Testis (tissue), 3 donors: ENCODE measurements around the gene DIO3. TPM values are rescaled to one million over a fixed set of nuclear protein-coding genes. Genes with fewer than 3 reads are reported as not detected.
"Not testable (repeated sequence)": the region's sequence is repeated elsewhere in the genome, so short reads cannot be mapped to it uniquely, and the experiment has no call there.

Experiments used
- DNase-seq: peaks from one replicate; pipeline ENCODE4 v3.0.0-alpha.2; 2019
- H3K27ac ChIP-seq, 2 donors: fragments of 200-600 bp; sonication (generic); one replicate each; pipeline ENCODE4 v1.5.1; 2019
- H3K27me3 ChIP-seq: fragments of 200-600 bp; sonication (generic); one replicate; pipeline ENCODE4 v1.5.1; 2019
- H3K36me3 ChIP-seq: fragments of 200-600 bp; sonication (generic); one replicate; pipeline ENCODE4 v1.5.1; 2017; ENCODE audit warnings: low read depth; ENCODE audit errors: missing control alignments
- H3K4me1 ChIP-seq: fragments of 200-600 bp; sonication (generic); one replicate; pipeline ENCODE4 v1.5.1; 2019
- H3K4me3 ChIP-seq, 2 donors: fragments of 200-600 bp; sonication (generic); one replicate each; pipeline ENCODE4 v1.5.1; 2017 to 2019
- H3K9me3 ChIP-seq: fragments of 200-600 bp; sonication (generic); one replicate; pipeline ENCODE4 v1.5.1; 2017
- POLR2A ChIP-seq: fragments of 450-650 bp; IDR thresholded peaks from one replicate; pipeline ENCODE4 v1.6.1; 2017; ENCODE audit warnings: antibody characterized with exemption, mild to moderate bottlenecking, moderate library complexity
- WGBS, 2 donors: methylation state at CpG; one replicate each; pipeline ENCODE4 v1.1.5; 2018; 5-methylcytosine and 5-hydroxymethylcytosine counted together
- intact Hi-C: fragments of 100-400 bp; cut with DNase I; formaldehyde crosslinking; loops from one replicate; pipeline ENCODE4 v1.15.1; 2023; ENCODE audit warnings: low total_unique reads
- polyA plus RNA-seq: library from polyadenylated mRNA; stranded (reverse); fragments of 350-450 nt; fragmentation: Illumina TruSeq; extraction: RNeasy Lipid Tissue Mini Kit (QIAGEN cat#74804); gene quantifications from one replicate; pipeline ENCODE4 v1.2.3, GENCODE V29; 2014; ENCODE audit warnings: low read depth, low replicate concordance; ENCODE audit not compliant: insufficient read depth
- total RNA-seq, 2 donors: library from RNA; depleted of rRNA; stranded (reverse); fragments of >200 nt; gene quantifications; one replicate each; pipeline ENCODE4 v1.2.3, GENCODE V29; 2016
- TF ChIP-seq, protein P1 (sequence below), 3 experiments: fragments of 450-650 bp in 2 of 3; fragments of 200-600 bp in 1 of 3; sonication (generic) in 1 of 3; IDR thresholded peaks; one replicate each; pipeline ENCODE4 v1.5.1; 2016 to 2019; ENCODE audit warnings: antibody characterized with exemption in 3 of 3, mild to moderate bottlenecking in 2 of 3, moderate library complexity in 1 of 3

The DIO3 gene
- total and polyA plus RNA-seq, 3 donors from 2014 or later: 2.3 to 4.6 (median 2.4) TPM

DNA sequence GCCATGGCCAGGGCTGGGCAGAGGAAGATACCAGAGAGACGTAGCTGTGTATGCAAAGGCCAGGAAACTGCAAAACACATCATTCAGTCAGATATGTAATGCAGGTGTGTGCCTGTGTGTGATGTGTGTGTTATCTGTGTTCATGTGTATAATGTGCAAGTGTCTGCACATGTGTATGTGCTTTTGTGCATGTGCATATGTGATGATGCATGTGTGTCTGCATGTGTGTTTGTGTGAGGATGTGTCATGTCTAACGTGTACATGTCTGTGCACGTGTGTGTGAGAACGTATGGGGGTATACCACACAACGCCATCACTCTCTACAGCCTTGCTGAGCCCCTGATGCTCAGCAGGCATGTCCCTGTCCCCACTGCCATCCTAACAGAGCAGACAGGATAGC is 9.7 kb downstream of the DIO3 start:
- no peak for DNase-seq
- no peaks in the 10 kb centered on the region for H3K4me1 ChIP-seq
- 77 to 85% methylated on average over 5 of the region's 5 CpGs for WGBS, 2 donors
- intact Hi-C loops: no loop called here
- no peak overlapping the region for H3K4me3 ChIP-seq
- no peak overlapping the region for H3K27ac ChIP-seq
- no peaks in the 10 kb centered on the region for H3K36me3 ChIP-seq
- no peak for TF ChIP-seq POLR2A
- TF ChIP-seq, protein P1, sequence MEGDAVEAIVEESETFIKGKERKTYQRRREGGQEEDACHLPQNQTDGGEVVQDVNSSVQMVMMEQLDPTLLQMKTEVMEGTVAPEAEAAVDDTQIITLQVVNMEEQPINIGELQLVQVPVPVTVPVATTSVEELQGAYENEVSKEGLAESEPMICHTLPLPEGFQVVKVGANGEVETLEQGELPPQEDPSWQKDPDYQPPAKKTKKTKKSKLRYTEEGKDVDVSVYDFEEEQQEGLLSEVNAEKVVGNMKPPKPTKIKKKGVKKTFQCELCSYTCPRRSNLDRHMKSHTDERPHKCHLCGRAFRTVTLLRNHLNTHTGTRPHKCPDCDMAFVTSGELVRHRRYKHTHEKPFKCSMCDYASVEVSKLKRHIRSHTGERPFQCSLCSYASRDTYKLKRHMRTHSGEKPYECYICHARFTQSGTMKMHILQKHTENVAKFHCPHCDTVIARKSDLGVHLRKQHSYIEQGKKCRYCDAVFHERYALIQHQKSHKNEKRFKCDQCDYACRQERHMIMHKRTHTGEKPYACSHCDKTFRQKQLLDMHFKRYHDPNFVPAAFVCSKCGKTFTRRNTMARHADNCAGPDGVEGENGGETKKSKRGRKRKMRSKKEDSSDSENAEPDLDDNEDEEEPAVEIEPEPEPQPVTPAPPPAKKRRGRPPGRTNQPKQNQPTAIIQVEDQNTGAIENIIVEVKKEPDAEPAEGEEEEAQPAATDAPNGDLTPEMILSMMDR (IDR thresholded peaks at IDR 0.05): no peak
- H3K27me3 ChIP-seq: no peaks in the 10 kb centered on the region
- no peaks in the 10 kb centered on the region for H3K9me3 ChIP-seq

DNA sequence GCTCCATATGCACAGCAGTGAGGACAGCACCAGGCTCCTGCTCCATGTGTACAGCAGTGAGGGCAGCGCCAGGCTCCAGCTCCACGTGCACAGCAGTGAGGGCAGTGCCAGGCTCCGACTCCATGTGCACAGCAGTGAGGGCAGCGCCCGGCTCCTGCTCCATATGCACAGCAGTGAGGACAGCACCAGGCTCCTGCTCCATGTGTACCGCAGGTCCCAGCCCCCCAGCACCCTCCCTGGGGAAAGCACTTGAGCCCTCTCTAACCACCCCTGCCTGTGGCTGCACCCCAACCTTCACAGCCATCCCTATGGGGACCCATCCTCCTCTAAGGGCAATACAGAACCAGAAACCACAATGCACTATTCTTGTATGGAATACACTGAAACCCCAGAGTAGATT is 11.2 kb downstream of the DIO3 start:
- H3K27me3 ChIP-seq, H3K9me3 ChIP-seq, H3K4me1 ChIP-seq, DNase-seq, H3K27ac ChIP-seq, intact Hi-C loops, H3K4me3 ChIP-seq, H3K36me3 ChIP-seq: not testable (repeated sequence)
- WGBS, 2 donors: 97% methylated on average over 6 of the region's 6 CpGs; no CpG with 5 or more reads in 1 of the 2 donors

DNA sequence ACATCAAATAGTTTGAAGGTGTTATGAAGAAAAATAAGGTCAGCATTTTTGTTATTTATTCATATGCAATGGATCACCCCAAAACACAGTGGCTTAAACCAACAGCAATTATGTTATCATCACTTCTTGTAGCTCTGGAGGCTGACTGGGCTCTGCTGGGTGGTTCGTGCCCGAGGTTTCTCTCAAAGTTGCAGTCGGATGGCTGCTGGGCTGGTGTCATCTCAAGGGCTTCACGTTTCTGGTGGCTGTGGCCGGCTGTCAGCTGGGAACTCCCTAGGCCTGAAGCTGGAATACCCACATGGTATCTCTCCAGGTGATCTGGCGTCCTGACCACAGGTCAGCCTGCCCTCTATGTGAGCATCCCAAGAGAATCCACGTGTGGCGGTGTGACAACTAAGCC is 12.0 kb downstream of the DIO3 start:
- Histone ChIP-seq H3K36me3 (no peaks in the 10 kb centered on the region), H3K4me3 (no peak overlapping the region), H3K4me1 (no peaks in the 10 kb centered on the region), H3K27ac (no peak overlapping the region), H3K27me3 (no peaks in the 10 kb centered on the region), H3K9me3 (no peaks in the 10 kb centered on the region)
- intact Hi-C loops: no loop called here
- no peak for DNase-seq
- TF ChIP-seq, protein P1 (IDR thresholded peaks at IDR 0.05): no peak
- no peak for TF ChIP-seq POLR2A
- WGBS, 2 donors: 91 to 94% methylated on average over 8 of the region's 8 CpGs

DNA sequence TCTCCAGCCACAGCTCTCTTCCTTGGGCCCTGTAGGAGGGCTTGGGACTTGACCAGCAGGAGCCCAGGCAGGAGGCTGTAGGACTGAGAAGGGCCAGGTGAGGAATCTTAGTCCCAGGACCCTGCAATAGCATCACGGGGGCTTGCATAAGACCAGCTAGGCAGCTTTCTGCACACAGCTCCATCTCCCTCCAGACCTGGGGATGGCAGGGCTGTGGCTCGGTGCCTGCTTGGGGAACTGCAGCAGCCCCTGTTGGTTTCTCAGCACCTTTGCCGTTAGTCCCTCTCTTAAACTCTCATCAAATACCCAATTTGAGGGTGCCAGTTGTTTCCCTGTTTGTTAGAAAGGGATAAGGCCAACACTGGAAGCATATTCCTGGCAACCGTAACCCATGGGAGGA is 14.3 kb downstream of the DIO3 start:
- H3K4me1 ChIP-seq: no peaks in the 10 kb centered on the region
- H3K27ac ChIP-seq: no peak overlapping the region
- TF ChIP-seq, protein P1 (IDR thresholded peaks at IDR 0.05): no peak
- TF ChIP-seq POLR2A: no peak
- H3K36me3 ChIP-seq: no peaks in the 10 kb centered on the region
- WGBS, 2 donors: 82 to 100% methylated on average over 1 to 4 of the region's 4 CpGs
- H3K4me3 ChIP-seq: no peak overlapping the region
- DNase-seq: no peak
- no peaks in the 10 kb centered on the region for H3K27me3 ChIP-seq
- no peaks in the 10 kb centered on the region for H3K9me3 ChIP-seq
- intact Hi-C loops: no loop called here

DNA sequence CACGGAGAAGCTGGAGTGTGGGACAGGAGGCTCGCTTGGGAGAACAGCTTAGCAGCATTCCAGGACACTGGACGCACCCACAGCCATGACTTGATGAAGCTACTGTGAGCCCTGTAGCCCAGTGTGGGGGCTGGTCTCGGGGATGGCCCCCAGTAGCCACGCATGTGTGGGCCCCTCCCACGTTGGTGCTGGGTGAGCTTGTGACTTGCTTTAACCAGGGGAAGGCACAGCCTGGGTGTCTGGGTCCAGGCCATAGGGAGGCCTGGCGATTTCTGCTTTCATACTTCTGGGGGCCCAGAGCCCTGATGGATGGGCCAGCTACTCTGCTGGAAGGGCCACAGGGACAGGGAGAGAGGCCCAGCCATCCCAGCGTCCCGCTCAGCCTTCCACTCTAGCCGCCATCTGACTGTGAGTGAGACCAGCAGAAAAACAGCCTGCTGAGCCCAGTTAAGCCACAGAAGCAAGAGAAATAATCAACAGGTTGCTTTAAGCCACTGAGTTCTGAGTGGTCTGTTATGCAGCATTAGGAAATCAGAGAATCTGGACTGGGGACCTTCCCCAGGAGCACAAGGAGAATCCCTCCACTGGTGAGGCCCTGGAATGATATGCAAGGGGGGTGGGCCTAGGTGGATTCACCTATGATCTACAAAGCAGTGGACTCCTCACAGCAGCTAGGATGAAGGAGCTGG is 16.1 kb downstream of the DIO3 start:
- DNase-seq: no peak
- 92 to 93% methylated on average over 7 to 10 of the region's 10 CpGs for WGBS, 2 donors
- Histone ChIP-seq H3K9me3 (no peaks in the 10 kb centered on the region), H3K27me3 (no peaks in the 10 kb centered on the region), H3K36me3 (no peaks in the 10 kb centered on the region), H3K4me3 (no peak overlapping the region), H3K4me1 (no peaks in the 10 kb centered on the region), H3K27ac (no peak overlapping the region)
- TF ChIP-seq, protein P1 (IDR thresholded peaks at IDR 0.05): no peak
- TF ChIP-seq POLR2A: no peak
- intact Hi-C loops: no loop called here
